Erythroblast (primary cell): Measurements from ENCODE around the gene FAIM.
"Not testable (repeated sequence)": the region's sequence is repeated elsewhere in the genome, so short reads cannot be mapped to it uniquely, and the experiment has no call there.

Experiments used
- DNase-seq, 2 experiments: peaks; one replicate each; lab custom pipeline; 2025; lab: John Stamatoyannopoulos, UW
- GATA1 ChIP-seq: IDR thresholded peaks from 2 replicates; pipeline ENCODE4 v1.6.1; 2011; ENCODE audit warnings: low read depth, mild to moderate bottlenecking, control low read depth, low read length, moderate library complexity
- POLR2A ChIP-seq: IDR thresholded peaks from 2 replicates; pipeline ENCODE4 v1.6.1; 2011; ENCODE audit warnings: mild to moderate bottlenecking, low read length

The FAIM gene, protein sequence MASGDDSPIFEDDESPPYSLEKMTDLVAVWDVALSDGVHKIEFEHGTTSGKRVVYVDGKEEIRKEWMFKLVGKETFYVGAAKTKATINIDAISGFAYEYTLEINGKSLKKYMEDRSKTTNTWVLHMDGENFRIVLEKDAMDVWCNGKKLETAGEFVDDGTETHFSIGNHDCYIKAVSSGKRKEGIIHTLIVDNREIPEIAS

DNA sequence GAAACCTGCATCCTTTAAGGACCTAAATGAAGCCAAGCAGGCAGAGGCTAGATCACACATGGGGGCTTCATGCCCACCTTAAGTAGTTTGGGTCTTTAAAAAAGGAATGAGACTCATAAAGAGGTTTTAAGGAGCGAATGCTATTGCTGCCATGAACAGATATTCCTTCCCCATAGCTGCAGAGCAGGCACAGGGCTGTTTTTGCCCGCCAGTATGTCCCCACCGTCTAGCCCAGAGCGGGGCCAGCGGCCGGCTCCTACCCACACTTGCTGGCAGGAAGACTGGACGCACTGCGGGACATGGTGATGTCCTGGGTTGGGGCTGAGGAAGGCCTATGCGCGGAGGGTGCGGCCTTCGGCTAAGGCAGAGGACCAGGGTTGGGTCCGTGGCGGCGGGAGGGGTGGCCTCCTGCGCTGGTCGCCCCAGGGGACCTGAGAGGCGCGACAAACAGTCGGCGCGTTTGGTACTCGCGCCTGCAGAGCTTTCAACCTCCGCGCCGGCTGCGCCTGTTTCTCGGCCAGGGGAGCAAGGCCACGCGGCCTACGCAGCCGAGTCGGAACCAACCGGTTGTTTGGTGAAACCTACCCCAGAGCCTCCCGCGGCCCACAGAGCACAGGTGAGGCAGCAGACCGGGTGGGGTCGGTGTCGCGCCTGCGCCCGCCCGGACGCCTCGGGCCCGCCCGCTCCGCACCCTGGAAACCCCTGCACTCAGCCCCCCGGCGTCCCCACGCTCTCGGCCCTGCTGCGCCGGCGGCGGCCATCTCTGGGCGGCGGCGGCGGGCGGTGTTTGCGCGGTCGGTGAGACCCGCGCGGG, at the start of gene FAIM:
TSS of gene FAIM (plus strand) at position 450 of the 814 bp plus-strand sequence. CDS start 10,956 bp downstream, outside the sequence.
- peak; percentile 78 for DNase-seq
- TF ChIP-seq GATA1 (no peak), POLR2A (no peak)

DNA sequence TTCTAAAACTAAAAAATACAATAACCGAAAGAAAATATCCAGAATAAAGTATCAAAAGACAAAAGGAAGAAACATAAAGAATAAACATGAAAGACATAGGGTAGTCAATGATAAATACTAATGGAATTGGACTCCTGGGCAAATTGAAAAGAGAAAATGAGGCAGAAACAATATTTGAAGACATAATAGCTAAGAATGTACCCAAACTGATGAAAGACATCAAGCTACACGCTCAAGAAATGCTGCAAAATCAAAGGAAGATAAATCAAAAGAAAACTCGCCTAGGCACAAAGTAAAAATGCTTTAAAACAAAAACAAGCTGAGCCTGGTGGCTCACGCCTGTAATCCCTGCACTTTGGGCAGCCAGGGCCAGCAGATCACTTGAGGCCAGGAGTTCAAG, 49.4 kb upstream of the FAIM start:
- DNase-seq = no peak

GRCh38 chr3:138560501-138560900, 48.1 kb upstream of the FAIM start:
- TF ChIP-seq POLR2A (no peak), GATA1 (no peak)
- no peak for DNase-seq

More for the DNA sequence above, 49.4 kb upstream of the FAIM start:
- TF ChIP-seq GATA1 (no peak), POLR2A (no peak)

- not testable (repeated sequence) for DNase-seq
Measured at GRCh38 chr3:138562902-138563301, 45.7 kb upstream of the FAIM start.

GRCh38 chr3:138566293-138566692, 42.3 kb upstream of the FAIM start:
- DNase-seq = not testable (repeated sequence)

DNA sequence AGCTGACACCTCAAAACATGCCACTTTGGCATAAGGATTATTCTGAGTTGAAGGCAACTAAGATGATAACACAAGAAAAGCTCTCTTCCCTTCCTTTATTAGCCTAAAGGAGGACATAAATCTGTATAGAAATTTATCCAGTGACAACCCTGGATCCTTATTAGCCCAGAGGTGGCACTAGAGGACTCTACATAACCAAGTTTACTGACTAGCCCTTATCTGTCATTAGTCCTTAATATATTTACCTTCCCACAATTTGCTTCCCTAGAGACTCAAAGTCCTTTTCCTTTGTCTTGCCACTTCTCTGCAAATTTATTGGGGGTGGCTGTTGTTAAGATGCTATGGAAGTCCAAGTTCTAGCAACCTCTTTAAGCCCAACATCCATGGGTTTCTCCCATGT, 41.2 kb upstream of the FAIM start:
- peak; percentile 1 to 3 for DNase-seq
- TF ChIP-seq GATA1 = no peak
- no peak for TF ChIP-seq POLR2A

DNA sequence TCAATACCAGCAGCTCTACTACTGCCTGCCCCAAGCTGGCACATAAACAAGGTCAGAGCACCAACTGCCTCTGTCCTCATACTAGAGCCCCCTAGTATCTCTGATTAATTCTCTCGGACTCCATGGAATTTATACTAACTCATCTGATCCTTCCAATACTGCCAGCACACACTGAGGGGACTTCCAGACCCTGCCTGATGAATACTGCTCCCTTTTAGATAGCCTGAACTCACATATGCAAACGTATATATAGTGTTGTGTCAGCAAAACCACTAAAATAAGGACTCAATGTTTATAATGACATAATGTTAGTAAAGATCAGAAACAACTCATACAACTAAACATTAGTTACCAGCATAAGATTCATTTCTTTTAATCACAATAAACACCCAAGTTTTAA, 39.5 kb upstream of the FAIM start:
- DNase-seq = no peak
- TF ChIP-seq POLR2A (no peak), GATA1 (no peak)

- not testable (repeated sequence) for DNase-seq
Measured at GRCh38 chr3:138569624-138570023, 38.9 kb upstream of the FAIM start.

- TF ChIP-seq GATA1 = no peak
- no peak for TF ChIP-seq POLR2A
- no peak for DNase-seq
Measured at GRCh38 chr3:138573138-138573537, 35.4 kb upstream of the FAIM start.

DNA sequence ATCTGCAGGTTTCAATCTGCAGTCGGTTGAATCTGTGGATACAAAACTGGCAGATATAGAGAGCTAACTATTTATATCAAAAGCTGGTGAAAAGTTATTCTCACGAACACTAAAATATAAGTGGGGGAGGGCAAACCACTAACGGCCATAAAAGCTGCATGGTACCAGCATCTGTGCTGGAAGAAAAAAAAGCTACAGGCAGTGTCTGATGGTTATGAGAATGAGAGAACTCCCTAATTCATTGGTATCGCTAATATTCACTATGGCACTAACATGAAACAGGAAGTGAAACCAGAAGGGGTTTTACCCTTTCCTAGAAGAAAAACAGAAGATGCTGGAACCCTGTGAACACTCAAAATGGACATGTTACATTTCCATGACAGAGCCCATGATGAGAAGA, 30.4 kb upstream of the FAIM start:
- DNase-seq = no peak
- TF ChIP-seq GATA1 = no peak
- TF ChIP-seq POLR2A = no peak

DNA sequence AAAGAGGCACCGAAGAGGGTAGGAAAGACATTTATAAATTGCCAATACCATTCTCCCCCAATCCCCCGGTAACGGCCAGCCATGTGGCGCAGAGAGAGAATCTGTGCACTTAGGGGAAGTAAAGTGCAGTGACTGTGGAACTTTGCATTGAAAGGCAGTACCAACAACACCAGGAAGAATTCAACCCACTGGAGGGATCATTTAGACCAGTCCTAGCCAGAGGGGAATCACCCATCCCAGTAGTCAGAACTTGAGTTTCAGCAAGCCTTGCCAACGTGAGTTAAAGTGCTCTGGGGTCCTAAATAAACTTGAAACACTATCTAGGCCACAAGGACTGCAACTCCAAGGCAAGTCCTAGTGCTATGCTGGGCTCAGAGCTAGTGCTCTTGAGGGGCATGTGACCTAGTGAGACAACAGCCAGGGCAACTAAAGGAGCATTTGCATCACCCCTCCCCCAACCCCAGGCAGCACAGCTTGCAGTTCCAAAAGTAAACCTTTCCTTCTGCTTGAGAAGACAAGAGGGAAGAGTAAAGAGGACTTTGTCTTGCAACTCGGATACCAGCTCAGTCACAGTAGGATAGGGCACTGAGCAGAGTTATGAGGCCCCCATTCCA, 29.5 kb upstream of the FAIM start:
- DNase-seq = no peak
- TF ChIP-seq POLR2A (no peak), GATA1 (no peak)

- DNase-seq = no peak
- no peak for TF ChIP-seq GATA1
- TF ChIP-seq POLR2A = no peak
Measured at GRCh38 chr3:138587374-138587773, 21.2 kb upstream of the FAIM start.

GRCh38 chr3:138588445-138588844, 20.1 kb upstream of the FAIM start:
- no peak for DNase-seq
- TF ChIP-seq POLR2A = no peak

GRCh38 chr3:138591392-138591791, 17.2 kb upstream of the FAIM start:
- TF ChIP-seq GATA1 = no peak
- TF ChIP-seq POLR2A = no peak
- DNase-seq = no peak
